Ovary (tissue), 9 donors: ENCODE results near the gene DPP4. TPM values are rescaled to one million over a fixed set of nuclear protein-coding genes. Genes with fewer than 3 reads are reported as not detected.
"Not testable (repeated sequence)": the region's sequence is repeated elsewhere in the genome, so short reads cannot be mapped to it uniquely, and the experiment has no call there.

Source experiments
- DNase-seq, 5 donors: peaks; one replicate each; pipeline ENCODE4 v3.0.0-alpha.2; 2019 to 2020
- H3K27ac ChIP-seq, 2 donors: fragments of 200-600 bp; one replicate each; pipeline versions ENCODE4 v1.5.1 to v1.8.0; 2019 to 2022
- H3K27me3 ChIP-seq: fragments of 200-600 bp; one replicate; pipeline ENCODE4 v1.8.0; 2022
- H3K36me3 ChIP-seq: fragments of 200-600 bp; sonication (generic); one replicate; pipeline ENCODE4 v1.5.1; 2019
- H3K4me1 ChIP-seq: one replicate; pipeline ENCODE4 v1.8.1; 2013; ENCODE audit warnings: mild to moderate bottlenecking, moderate library complexity; ENCODE audit not compliant: insufficient read depth
- H3K4me3 ChIP-seq: fragments of 200-600 bp; sonication (generic); one replicate; pipeline ENCODE4 v1.5.1; 2017
- H3K9me3 ChIP-seq, 2 donors: fragments of 200-600 bp in 1 of 2; sonication (generic) in 1 of 2; one replicate each; pipeline versions ENCODE4 v1.5.1 to v1.8.1; 2013 to 2019; ENCODE audit warnings: mild to moderate bottlenecking in 1 of 2, moderate library complexity in 1 of 2
- EP300 ChIP-seq: sonication (generic); formaldehyde crosslinking; IDR thresholded peaks from one replicate; pipeline ENCODE4 v1.6.1; 2017; ENCODE audit warnings: antibody characterized with exemption
- POLR2A ChIP-seq: fragments of 450-650 bp; IDR thresholded peaks from one replicate; pipeline ENCODE4 v1.6.1; 2017; ENCODE audit warnings: antibody characterized with exemption, mild to moderate bottlenecking, moderate library complexity
- WGBS, 3 donors: extraction: QIAGEN DNeasy Blood & Tissue Kit in 1 of 3; methylation state at CpG; one replicate each; pipeline versions ENCODE4 v1.1.5 to v1.1.7; 2013 to 2017; 5-methylcytosine and 5-hydroxymethylcytosine counted together
- intact Hi-C, 4 donors: fragments of 100-400 bp; cut with DNase I; formaldehyde crosslinking; loops; one replicate each; pipeline versions ENCODE4 v1.11.0 to v1.15.1; 2022 to 2023
- polyA plus RNA-seq, 2 donors: library from polyadenylated mRNA; stranded (reverse); fragments of 200-250 nt in 1 of 2; fragments of 350-450 nt in 1 of 2; fragmentation: Illumina TruSeq in 1 of 2; extraction: RNeasy Lipid Tissue Mini Kit (QIAGEN cat#74804) in 1 of 2; gene quantifications; one replicate each; pipeline ENCODE4 v1.2.3, GENCODE V29; 2013 to 2014
- total RNA-seq, 7 donors: library from RNA; depleted of rRNA in 2 of 7; stranded (reverse); fragments of >200 nt in 2 of 7; fragmentation: NEBNext Ultra II Directional in 3 of 7; extraction: Animal tissue kit (Norgen Biotek cat#: 25700) in 3 of 7; gene quantifications; one replicate each; pipeline versions ENCODE4 v1.1.0 to v1.2.4, GENCODE V29; 2016 to 2023
- TF ChIP-seq, protein P1 (sequence below), 3 donors: fragments of 450-650 bp in 2 of 3; fragments of 200-600 bp in 1 of 3; IDR thresholded peaks; one replicate each; pipeline versions ENCODE4 v1.5.1 to v1.8.0; 2016 to 2022; ENCODE audit warnings: antibody characterized with exemption in 3 of 3, mild to moderate bottlenecking in 1 of 3
- donor health status: DM: no; HTN: no; CAD: no; lungs with moderate emphysema.
- donor health status: DM: no; HTN: no; CAD: no.
- donor health status: Bipolar disorder and iron deficiency.
- donor health status: DM: yes; HTN: yes; CAD: no.
- donor health status: DM: no; HTN: no; CAD: no.
- donor health status: DM: yes; HTN: yes; CAD: no.

DPP4 gene
- total and polyA plus RNA-seq, 9 donors: 0.71 to 46.6 (median 3.7) TPM

DNA sequence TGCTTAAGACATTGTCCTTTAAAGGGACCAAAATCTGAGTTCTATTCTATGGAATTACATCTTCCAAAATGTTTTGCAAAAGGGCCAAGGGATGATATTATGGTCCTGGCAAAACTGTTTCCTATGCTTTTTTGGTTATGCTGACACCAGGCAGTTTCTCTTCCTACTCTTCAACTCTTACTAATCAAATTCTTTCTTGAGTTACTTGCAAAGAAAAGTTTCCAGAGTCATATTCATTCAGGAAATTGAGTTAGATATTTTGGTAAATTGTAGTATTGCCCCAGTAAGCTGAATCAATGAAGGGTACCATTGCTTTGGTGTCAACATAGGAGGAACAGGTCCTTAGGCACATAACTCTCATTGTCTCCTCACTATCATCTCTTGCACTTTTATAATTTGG, 118.8 kb downstream of the DPP4 start:
- no peaks in the 10 kb centered on the region for H3K4me1 ChIP-seq
- DNase-seq: no peak
- no peak overlapping the region for H3K4me3 ChIP-seq
- no peak overlapping the region for H3K27ac ChIP-seq
- H3K9me3 ChIP-seq: no peaks in the 10 kb centered on the region
- intact Hi-C loops: no loop called here
- H3K27me3 ChIP-seq: no peaks in the 10 kb centered on the region
- H3K36me3 ChIP-seq: no peaks in the 10 kb centered on the region
- TF ChIP-seq EP300 (no peak), POLR2A (no peak)
- TF ChIP-seq, protein P1, sequence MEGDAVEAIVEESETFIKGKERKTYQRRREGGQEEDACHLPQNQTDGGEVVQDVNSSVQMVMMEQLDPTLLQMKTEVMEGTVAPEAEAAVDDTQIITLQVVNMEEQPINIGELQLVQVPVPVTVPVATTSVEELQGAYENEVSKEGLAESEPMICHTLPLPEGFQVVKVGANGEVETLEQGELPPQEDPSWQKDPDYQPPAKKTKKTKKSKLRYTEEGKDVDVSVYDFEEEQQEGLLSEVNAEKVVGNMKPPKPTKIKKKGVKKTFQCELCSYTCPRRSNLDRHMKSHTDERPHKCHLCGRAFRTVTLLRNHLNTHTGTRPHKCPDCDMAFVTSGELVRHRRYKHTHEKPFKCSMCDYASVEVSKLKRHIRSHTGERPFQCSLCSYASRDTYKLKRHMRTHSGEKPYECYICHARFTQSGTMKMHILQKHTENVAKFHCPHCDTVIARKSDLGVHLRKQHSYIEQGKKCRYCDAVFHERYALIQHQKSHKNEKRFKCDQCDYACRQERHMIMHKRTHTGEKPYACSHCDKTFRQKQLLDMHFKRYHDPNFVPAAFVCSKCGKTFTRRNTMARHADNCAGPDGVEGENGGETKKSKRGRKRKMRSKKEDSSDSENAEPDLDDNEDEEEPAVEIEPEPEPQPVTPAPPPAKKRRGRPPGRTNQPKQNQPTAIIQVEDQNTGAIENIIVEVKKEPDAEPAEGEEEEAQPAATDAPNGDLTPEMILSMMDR (IDR thresholded peaks at IDR 0.05): no peak

DNA sequence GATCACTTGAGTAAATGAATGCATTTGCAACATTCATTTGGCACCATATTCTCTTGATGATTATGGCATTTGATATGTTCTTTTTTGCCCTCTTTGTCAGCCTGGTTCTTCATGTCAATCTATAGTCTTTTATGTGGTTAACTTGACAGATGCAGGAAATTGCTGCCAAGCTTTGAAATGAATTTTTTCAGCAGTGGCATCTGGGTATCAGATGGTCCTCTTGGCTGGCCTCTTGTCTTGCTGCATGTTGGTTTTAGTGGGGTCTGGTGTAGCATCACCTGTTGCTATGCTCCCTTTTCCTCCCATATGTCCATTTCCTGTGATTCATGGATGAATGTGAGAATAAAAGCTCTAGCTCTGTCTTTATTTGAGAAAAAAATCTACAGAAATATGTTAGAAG, 119.9 kb downstream of the DPP4 start:
- H3K4me1 ChIP-seq: no peaks in the 10 kb centered on the region
- no peaks in the 10 kb centered on the region for H3K36me3 ChIP-seq
- intact Hi-C loops: no loop called here
- DNase-seq: no peak
- H3K27me3 ChIP-seq: no peaks in the 10 kb centered on the region
- no peaks in the 10 kb centered on the region for H3K9me3 ChIP-seq
- H3K4me3 ChIP-seq: no peak overlapping the region
- H3K27ac ChIP-seq: no peak overlapping the region
- TF ChIP-seq POLR2A (no peak), EP300 (no peak)
- TF ChIP-seq, protein P1 (IDR thresholded peaks at IDR 0.05): no peak

DNA sequence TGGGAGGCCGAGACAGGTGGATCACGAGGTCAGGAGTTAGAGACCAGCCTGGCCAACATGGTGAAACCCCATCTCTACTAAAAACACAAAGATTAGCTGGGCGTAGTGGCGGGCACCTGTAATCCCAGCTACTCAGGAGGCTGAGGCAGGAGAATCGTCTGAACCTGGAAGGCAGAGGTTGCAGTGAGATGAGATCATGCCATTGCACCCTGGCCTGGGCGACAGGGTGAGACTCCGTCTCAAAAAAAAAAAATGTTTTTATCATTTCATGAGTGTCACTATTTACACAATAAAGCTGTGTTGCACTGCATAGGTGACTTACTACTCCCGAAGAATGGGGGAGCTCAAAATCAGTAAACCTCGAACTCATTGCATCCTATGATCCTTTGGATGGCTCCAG, 120.6 kb downstream of the DPP4 start:
- H3K9me3 ChIP-seq, H3K27me3 ChIP-seq, H3K27ac ChIP-seq, H3K4me1 ChIP-seq, intact Hi-C loops, H3K4me3 ChIP-seq, DNase-seq, H3K36me3 ChIP-seq: not testable (repeated sequence)
- 90 to 91% (median 91%) methylated on average over 9 of the region's 9 CpGs for WGBS, 3 donors

DNA sequence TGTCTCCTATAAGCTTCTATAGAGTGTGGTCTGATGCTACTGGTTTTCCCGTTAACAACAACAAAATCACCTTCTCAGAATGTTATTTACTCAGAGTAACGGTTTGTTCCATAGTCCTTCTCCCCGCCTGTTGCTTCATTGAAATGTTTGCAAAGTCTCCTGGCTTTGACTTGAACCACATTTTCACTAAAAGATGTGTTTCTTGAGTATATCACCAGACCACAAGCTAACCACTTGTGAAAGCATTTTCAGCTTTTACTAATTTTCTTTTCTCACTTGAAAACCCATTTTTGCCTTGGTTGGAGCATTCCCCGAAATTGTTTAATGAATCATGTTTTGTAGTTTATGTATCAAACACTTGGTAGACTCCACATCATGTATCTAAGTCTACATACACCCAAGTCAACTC, 121.2 kb downstream of the DPP4 start:
- Histone ChIP-seq H3K4me1 (no peaks in the 10 kb centered on the region), H3K36me3 (no peaks in the 10 kb centered on the region), H3K27ac (no peak overlapping the region), H3K9me3 (no peaks in the 10 kb centered on the region), H3K27me3 (no peaks in the 10 kb centered on the region), H3K4me3 (no peak overlapping the region)
- no peak for DNase-seq
- TF ChIP-seq, protein P1 (IDR thresholded peaks at IDR 0.05): no peak
- no peak for TF ChIP-seq POLR2A
- intact Hi-C loops: no loop called here
- 82 to 93% (median 86%) methylated on average over 4 of the region's 4 CpGs for WGBS, 3 donors

DNA sequence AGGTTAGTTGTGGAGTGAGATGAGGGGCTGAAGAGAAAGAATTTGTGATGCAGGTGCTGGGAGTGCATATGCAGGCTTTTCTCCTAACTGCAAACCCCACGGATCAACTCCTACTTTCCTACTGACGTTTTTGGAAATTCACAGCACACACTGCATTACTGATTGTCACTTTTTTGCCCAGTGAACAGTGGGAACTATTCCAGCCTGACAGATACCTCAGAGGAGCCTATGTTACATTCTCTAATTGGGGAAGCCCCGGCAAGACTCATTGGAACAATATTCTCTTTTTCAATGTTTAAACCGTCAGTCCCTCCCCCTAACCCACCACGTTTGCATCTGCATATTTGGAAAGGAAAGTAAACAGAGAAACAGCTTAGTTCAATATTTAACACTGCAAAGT, 126.2 kb downstream of the DPP4 start:
- intact Hi-C loops: no loop called here
- WGBS, 3 donors: 15 to 30% (median 24%) methylated on average over 5 of the region's 5 CpGs

More for the DNA sequence above, 126.2 kb downstream of the DPP4 start:
- H3K27ac ChIP-seq: no peak overlapping the region
- H3K9me3 ChIP-seq: no peaks in the 10 kb centered on the region
- no peaks in the 10 kb centered on the region for H3K27me3 ChIP-seq
- TF ChIP-seq EP300 (no peak), POLR2A (no peak)
- TF ChIP-seq, protein P1 (IDR thresholded peaks at IDR 0.05): no peak
- no peaks in the 10 kb centered on the region for H3K36me3 ChIP-seq
- H3K4me1 ChIP-seq: no peaks in the 10 kb centered on the region
- H3K4me3 ChIP-seq: no peak overlapping the region
- DNase-seq: no peak
